ENCODE results near the gene CALN1.

The CALN1 gene

DNA sequence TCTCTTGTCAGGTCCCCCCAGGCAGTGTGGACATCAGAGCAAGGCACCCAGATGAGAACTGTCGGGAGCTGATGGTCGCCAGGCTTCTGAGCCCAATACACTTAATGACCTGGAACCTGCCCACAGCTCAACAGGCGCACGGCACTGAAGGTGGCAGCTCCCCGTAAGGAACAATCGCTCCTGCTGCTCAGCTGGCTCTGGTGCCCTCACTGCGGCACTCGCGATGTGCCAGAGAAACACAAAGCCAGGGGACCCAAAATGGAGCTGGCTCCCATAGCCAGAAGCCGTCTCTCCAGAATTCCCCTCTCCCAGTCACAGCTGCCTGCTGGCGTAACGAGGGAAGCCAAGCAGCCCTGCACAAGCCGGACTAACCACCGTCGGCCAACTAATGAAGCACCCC is 6.3 kb downstream of the CALN1 start:
- H3K36me3 ChIP-seq: no peaks in the 10 kb centered on the region
- no peaks in the 10 kb centered on the region for H3K9me3 ChIP-seq
- DNase-seq: no peak
- TF ChIP-seq, protein P1, sequence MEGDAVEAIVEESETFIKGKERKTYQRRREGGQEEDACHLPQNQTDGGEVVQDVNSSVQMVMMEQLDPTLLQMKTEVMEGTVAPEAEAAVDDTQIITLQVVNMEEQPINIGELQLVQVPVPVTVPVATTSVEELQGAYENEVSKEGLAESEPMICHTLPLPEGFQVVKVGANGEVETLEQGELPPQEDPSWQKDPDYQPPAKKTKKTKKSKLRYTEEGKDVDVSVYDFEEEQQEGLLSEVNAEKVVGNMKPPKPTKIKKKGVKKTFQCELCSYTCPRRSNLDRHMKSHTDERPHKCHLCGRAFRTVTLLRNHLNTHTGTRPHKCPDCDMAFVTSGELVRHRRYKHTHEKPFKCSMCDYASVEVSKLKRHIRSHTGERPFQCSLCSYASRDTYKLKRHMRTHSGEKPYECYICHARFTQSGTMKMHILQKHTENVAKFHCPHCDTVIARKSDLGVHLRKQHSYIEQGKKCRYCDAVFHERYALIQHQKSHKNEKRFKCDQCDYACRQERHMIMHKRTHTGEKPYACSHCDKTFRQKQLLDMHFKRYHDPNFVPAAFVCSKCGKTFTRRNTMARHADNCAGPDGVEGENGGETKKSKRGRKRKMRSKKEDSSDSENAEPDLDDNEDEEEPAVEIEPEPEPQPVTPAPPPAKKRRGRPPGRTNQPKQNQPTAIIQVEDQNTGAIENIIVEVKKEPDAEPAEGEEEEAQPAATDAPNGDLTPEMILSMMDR (IDR thresholded peaks at IDR 0.05; ENCODE audit: low read depth, low read length): no peak
- no peaks in the 10 kb centered on the region for H3K4me1 ChIP-seq
- no peak overlapping the region for H3K4me3 ChIP-seq (ENCODE audit: low read depth, low read length)
- H3K27me3 ChIP-seq: no peaks in the 10 kb centered on the region; the same call in 1 of the 2 replicates

DNA sequence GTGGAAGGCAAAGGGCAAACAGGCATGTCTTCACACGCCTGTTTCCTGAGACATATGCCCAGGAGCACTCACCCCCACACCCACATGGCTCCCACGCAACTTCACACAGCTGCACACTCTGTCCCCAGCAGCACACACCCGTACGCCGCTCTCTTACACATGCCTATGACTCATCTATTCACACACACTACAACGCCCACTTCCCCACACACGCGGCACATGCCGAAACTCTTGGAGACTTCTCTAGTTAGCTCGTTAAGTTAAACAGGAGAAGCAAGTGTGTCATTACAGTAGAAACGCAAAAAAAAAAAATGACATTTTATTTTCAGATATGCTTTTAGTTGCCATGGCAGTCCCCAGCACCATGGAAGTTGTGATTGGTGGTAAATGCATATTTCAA is 6.7 kb downstream of the CALN1 start:
- no peak overlapping the region for H3K4me3 ChIP-seq (ENCODE audit: low read depth, low read length)
- H3K36me3 ChIP-seq: no peaks in the 10 kb centered on the region
- DNase-seq: no peak
- H3K9me3 ChIP-seq: no peaks in the 10 kb centered on the region
- TF ChIP-seq, protein P1 (IDR thresholded peaks at IDR 0.05; ENCODE audit: low read depth, low read length): no peak
- no peaks in the 10 kb centered on the region for H3K4me1 ChIP-seq
- H3K27me3 ChIP-seq: no peaks in the 10 kb centered on the region; the same call in 1 of the 2 replicates

DNA sequence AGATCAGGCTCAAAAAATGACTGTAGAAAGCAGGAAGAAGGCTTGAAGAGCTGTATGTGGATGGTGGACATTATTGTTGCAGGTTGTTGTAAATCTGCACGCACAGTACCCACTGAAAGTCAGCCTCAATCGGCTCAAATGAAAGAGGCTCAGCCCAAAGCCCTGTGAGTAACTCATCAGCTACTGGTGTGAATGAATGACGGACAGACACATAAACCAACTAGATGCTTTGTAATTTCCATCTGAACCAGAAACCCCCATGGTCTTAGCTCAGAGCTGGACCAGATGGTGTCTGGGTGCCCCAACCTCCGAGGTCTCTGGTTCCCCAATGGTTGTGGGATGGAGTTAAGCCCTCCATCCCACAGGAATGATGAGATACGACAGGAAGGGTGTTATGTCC is 7.4 kb downstream of the CALN1 start:
- Histone ChIP-seq H3K4me3 (ENCODE audit: low read depth, low read length) (no peak overlapping the region), H3K27me3 (no peaks in the 10 kb centered on the region; the same call in 1 of the 2 replicates), H3K36me3 (no peaks in the 10 kb centered on the region), H3K4me1 (no peaks in the 10 kb centered on the region), H3K9me3 (no peaks in the 10 kb centered on the region)
- TF ChIP-seq, protein P1 (IDR thresholded peaks at IDR 0.05; ENCODE audit: low read depth, low read length): no peak
- no peak for DNase-seq

DNA sequence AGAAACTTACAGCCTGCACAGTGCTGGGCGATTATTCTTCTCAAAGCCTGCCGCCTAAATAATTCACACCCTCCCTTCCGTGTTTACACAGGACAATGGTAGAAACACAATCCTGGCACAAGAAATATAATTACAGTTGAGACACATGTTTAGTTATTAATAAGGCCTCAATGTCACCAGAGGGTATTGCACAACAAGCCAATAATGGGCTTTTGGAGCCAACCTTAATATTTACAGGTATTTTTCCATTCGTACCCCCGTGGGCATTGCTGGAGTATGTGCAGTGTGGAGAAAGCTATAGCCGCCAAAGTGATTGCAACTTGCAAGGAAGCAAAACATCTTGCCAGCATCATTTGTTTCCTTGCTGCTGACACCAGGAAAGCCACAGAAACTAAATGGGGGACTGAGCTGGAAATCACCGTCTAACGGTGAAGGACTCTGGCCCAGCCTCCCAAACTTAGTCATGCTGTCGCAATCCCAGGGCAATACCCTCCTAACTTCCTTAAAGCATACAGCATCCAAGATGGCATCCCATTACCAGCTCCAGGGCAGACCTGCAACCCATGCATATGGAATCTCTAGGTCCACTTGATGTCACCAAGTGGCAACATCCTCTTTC is 8.6 kb downstream of the CALN1 start:
- H3K4me3 ChIP-seq (ENCODE audit: low read depth, low read length): no peak overlapping the region
- TF ChIP-seq, protein P1 (IDR thresholded peaks at IDR 0.05; ENCODE audit: low read depth, low read length): no peak
- DNase-seq: no peak
- no peaks in the 10 kb centered on the region; the same call in 1 of the 2 replicates for H3K27me3 ChIP-seq
- no peaks in the 10 kb centered on the region for H3K9me3 ChIP-seq
- no peaks in the 10 kb centered on the region for H3K36me3 ChIP-seq
- H3K4me1 ChIP-seq: no peaks in the 10 kb centered on the region

DNA sequence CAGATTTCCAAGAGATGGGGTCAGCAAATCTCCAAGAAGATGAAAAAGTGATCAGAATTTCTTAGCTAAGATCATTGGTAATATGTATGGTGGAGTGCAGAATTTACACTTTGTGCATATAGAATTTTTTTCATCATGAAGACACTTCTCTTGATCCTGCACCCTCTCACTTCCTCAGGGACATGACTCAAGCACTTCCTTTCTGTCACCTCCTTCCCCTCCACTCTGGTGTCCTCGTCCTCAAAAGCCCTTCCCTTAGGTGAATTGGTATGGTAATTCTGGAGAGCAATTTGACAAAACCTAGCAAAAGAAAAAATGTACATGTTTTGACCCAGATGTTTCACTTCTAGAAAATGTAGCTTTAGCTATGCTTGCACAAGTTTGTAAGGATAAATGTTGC is 18.1 kb downstream of the CALN1 start:
- no peaks in the 10 kb centered on the region for H3K9me3 ChIP-seq
- no peak for DNase-seq
- no peaks in the 10 kb centered on the region; the same call in none of the 2 replicates for H3K27me3 ChIP-seq
- H3K4me3 ChIP-seq (ENCODE audit: low read depth, low read length): no peak overlapping the region
- no peaks in the 10 kb centered on the region for H3K36me3 ChIP-seq
- TF ChIP-seq, protein P1 (IDR thresholded peaks at IDR 0.05; ENCODE audit: low read depth, low read length): no peak
- no peaks in the 10 kb centered on the region for H3K4me1 ChIP-seq

DNA sequence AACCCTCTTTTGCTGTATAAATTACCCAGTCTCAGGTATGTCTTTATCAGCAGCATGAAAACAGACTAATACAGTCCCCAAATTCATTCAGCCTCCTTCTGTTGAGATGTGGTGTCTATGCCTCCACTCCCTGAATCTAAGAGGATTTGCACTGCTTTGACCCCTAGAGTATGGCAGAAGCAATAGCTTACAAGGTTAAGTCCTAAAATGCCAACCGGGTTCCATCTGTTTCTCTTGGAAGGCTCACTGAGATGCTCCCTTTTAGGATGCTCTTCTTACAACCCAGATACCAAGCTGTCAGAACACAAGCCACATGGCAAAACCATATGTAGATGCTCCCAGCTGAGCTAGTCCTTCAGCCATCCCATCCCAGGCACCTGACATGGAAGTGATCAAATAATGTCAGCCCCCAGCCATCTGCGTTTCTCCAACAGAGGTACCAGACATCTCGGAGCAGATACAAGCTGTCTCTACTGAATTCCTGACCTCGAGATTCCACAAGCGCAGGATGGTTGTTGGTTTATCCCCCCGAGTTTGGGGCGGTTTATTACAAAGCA is 20.2 kb downstream of the CALN1 start:
- H3K9me3 ChIP-seq: no peaks in the 10 kb centered on the region
- H3K4me1 ChIP-seq: no peaks in the 10 kb centered on the region
- no peak for DNase-seq
- H3K36me3 ChIP-seq: no peaks in the 10 kb centered on the region
- no peaks in the 10 kb centered on the region; the same call in 1 of the 2 replicates for H3K27me3 ChIP-seq
- TF ChIP-seq, protein P1 (IDR thresholded peaks at IDR 0.05; ENCODE audit: low read depth, low read length): no peak
- no peak overlapping the region for H3K4me3 ChIP-seq (ENCODE audit: low read depth, low read length)
